Prostate gland (tissue), 2 donors: ENCODE data around the gene GPER1.

ENCODE experiments used
- POLR2AphosphoS5 ChIP-seq: sonication (generic); formaldehyde crosslinking; IDR thresholded peaks from one replicate; pipeline ENCODE4 v1.6.1; 2017; ENCODE audit warnings: antibody characterized with exemption
- TF ChIP-seq, protein P1 (sequence below), 4 experiments: fragments of 200-600 bp in 2 of 4; fragments of 450-650 bp in 2 of 4; sonication (generic) in 2 of 4; IDR thresholded peaks; 1 replicate in 3 of 4; 2 replicates in 1 of 4; pipeline ENCODE4 v1.5.1; 2016 to 2019; ENCODE audit warnings: antibody characterized with exemption in 4 of 4, mild to moderate bottlenecking in 2 of 4, moderate library complexity in 2 of 4

DNA sequence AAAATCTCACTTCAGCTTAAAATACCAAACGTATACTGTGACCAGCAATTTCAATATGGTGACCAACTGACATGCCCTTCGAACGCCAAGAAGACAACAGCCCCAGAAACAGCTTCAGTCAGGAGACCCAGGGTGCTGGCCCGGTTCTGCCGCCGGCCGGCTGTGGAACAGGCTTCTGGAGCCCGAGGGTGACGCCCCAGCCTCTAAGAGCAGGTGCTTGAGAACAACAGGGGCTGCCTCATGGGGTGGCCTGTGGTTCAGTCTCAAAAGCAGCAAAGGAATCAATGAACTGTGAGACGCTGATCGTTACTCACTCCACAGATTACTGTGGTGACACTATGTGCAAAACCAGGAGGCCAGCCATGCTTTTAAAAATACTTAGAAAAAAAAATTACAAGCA lies 17.3 kb downstream of the GPER1 start:
- TF ChIP-seq, protein P1, sequence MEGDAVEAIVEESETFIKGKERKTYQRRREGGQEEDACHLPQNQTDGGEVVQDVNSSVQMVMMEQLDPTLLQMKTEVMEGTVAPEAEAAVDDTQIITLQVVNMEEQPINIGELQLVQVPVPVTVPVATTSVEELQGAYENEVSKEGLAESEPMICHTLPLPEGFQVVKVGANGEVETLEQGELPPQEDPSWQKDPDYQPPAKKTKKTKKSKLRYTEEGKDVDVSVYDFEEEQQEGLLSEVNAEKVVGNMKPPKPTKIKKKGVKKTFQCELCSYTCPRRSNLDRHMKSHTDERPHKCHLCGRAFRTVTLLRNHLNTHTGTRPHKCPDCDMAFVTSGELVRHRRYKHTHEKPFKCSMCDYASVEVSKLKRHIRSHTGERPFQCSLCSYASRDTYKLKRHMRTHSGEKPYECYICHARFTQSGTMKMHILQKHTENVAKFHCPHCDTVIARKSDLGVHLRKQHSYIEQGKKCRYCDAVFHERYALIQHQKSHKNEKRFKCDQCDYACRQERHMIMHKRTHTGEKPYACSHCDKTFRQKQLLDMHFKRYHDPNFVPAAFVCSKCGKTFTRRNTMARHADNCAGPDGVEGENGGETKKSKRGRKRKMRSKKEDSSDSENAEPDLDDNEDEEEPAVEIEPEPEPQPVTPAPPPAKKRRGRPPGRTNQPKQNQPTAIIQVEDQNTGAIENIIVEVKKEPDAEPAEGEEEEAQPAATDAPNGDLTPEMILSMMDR (IDR thresholded peaks at IDR 0.05), result no peak
- no peak for TF ChIP-seq POLR2AphosphoS5
